Activated B cell treated with CpG ODN at 0.5 μM for 24 hours (primary cell): ENCODE measurements around the gene DTNA. TPM values are rescaled to one million over a fixed set of nuclear protein-coding genes. Genes with fewer than 3 reads are reported as not detected.

Experiments
- ATAC-seq: fragments of 200-7000 bp; cut with Tn5 transposase; one replicate; pipeline ENCODE4 v1.10.0; 2021; ENCODE audit warnings: low read depth, mild to moderate bottlenecking, moderate library complexity
- CTCF ChIA-PET: fragments of 350-600 bp; sonication (Branson Sonifier 250); formaldehyde crosslinking; loops from one replicate; lab custom pipeline; 2021; ENCODE audit warnings: antibody characterized with exemption; lab: Charles Lee
- POLR2A ChIA-PET: fragments of 350-600 bp; sonication (Branson Sonifier 250); formaldehyde crosslinking; loops from one replicate; lab custom pipeline; 2021; ENCODE audit warnings: antibody characterized with exemption; lab: Charles Lee
- DNase-seq: peaks from one replicate; pipeline ENCODE4 v3.0.0; 2022
- H3K27ac Mint-ChIP-seq: one replicate; pipeline ENCODE4 v1.8.0; 2020; ENCODE audit warnings: mixed read lengths
- H3K27me3 Mint-ChIP-seq: one replicate; pipeline ENCODE4 v1.8.0; 2021; ENCODE audit warnings: mixed read lengths
- H3K36me3 Mint-ChIP-seq: one replicate; pipeline ENCODE4 v1.8.0; 2021; ENCODE audit warnings: low read depth, mixed read lengths
- H3K4me1 Mint-ChIP-seq: one replicate; pipeline ENCODE4 v1.8.0; 2021; ENCODE audit warnings: mixed read lengths
- H3K4me3 Mint-ChIP-seq: one replicate; pipeline ENCODE4 v1.8.0; 2020; ENCODE audit warnings: mild to moderate bottlenecking, mixed read lengths
- H3K9me3 Mint-ChIP-seq: one replicate; pipeline ENCODE4 v1.8.0; 2020; ENCODE audit warnings: mixed read lengths
- CTCF ChIP-seq: fragments of 200-600 bp; IDR thresholded peaks from one replicate; pipeline ENCODE4 v1.8.0; 2022; ENCODE audit warnings: antibody characterized with exemption, mild to moderate bottlenecking
- intact Hi-C: fragments of 100-400 bp; cut with micrococcal nuclease; formaldehyde crosslinking; loops from one replicate; pipeline ENCODE4 v1.15.1; 2024
- total RNA-seq: library from RNA; stranded (reverse); gene quantifications from 2 replicates; pipeline ENCODE4 v1.2.3, GENCODE V29; 2022

Gene DTNA
- total RNA-seq, 1 donor from 2014 or later = not detected

GRCh38 chr18:34841891-34842290 is 131.8 kb downstream of the DTNA start:
- H3K4me3 Mint-ChIP-seq = no peak overlapping the region
- CTCF ChIA-PET = no interaction called here
- intact Hi-C loops = no loop called here
- DNase-seq (no peak), ATAC-seq (no peak)
- POLR2A ChIA-PET = no interaction called here
- no peaks in the 10 kb centered on the region for H3K9me3 Mint-ChIP-seq
- no peaks in the 10 kb centered on the region for H3K36me3 Mint-ChIP-seq
- no peaks in the 10 kb centered on the region for H3K4me1 Mint-ChIP-seq
- no peak overlapping the region for H3K27ac Mint-ChIP-seq
- TF ChIP-seq CTCF = no peak
- H3K27me3 Mint-ChIP-seq = peaks cover 10% of the 10 kb centered on the region

DNA sequence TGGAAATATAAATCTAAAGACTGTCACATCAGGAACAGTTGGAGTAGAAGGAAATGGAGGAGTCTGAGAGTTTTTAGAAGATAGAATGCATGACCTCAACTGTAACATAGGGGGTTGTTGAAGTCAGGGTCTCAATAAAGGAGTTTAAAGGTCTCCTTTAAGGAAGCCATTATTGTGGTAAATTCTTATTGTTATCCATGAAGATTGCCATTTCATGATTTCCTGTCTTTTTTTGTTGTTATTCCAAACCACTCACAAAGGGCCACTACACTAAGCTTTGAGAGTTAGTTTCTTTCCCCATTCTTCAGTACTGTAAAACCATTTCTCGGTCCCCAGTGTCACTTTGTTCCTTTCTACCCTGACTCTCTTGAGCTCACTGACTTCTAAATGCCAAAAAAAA is 134.0 kb downstream of the DTNA start:
- ATAC-seq = no peak
- POLR2A ChIA-PET = no interaction called here

DNA sequence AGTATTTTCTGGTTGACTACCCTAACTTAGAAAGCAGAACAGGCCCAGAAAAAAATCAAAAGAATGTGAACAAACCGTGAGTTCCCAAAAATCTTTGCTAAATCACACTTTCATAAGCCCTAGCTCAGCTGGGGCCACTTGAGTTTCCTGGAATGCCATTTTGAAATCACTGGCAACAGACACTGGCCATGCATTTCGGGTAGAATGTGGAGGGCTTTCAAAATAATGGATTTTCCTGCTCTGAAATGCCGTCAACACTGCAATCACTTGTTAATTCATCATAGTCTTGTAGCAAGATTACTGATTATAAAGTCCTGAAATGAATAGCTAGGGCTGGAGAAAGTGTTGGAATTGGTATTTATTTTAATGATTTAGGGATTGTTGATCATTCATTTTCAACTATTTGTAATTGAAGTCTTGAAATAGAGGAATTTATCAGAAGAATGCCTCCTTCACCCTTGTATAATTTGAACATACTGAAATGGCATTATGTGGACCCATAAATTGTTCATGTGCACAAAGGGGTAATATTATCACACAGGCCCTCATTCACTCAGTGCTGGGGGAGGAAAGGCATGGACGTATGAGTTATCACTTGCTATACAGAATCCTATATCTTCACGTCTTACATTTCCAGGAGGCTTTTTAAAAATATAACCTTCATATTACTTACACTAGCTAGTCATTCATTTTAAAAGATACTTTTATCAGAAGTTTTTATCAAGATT is 134.8 kb downstream of the DTNA start:
- Mint-ChIP-seq H3K4me3 (no peak overlapping the region), H3K9me3 (no peaks in the 10 kb centered on the region), H3K27me3 (peaks cover 10% of the 10 kb centered on the region), H3K27ac (no peak overlapping the region), H3K4me1 (no peaks in the 10 kb centered on the region), H3K36me3 (no peaks in the 10 kb centered on the region)
- CTCF ChIA-PET = no interaction called here
- intact Hi-C loops = no loop called here
- no peak for ATAC-seq
- TF ChIP-seq CTCF = no peak
- POLR2A ChIA-PET = no interaction called here
- no peak for DNase-seq

More for the DNA sequence above, 134.0 kb downstream of the DTNA start:
- Mint-ChIP-seq H3K4me1 (no peaks in the 10 kb centered on the region), H3K9me3 (no peaks in the 10 kb centered on the region), H3K36me3 (no peaks in the 10 kb centered on the region), H3K27me3 (peaks cover 4% of the 10 kb centered on the region), H3K4me3 (no peak overlapping the region), H3K27ac (no peak overlapping the region)
- intact Hi-C loops = no loop called here
- TF ChIP-seq CTCF = no peak
- no peak for DNase-seq
- CTCF ChIA-PET = no interaction called here

- no peaks in the 10 kb centered on the region for H3K9me3 Mint-ChIP-seq
- intact Hi-C loops = no loop called here
- no peak for ATAC-seq
- H3K27ac Mint-ChIP-seq = no peak overlapping the region
- ChIA-PET CTCF (no interaction called here), POLR2A (no interaction called here)
- H3K4me1 Mint-ChIP-seq = no peaks in the 10 kb centered on the region
- H3K27me3 Mint-ChIP-seq = peaks cover 6% of the 10 kb centered on the region
- H3K36me3 Mint-ChIP-seq = no peaks in the 10 kb centered on the region
- TF ChIP-seq CTCF = no peak
- no peak overlapping the region for H3K4me3 Mint-ChIP-seq
- no peak for DNase-seq
Measured at GRCh38 chr18:34847408-34847807, 137.3 kb downstream of the DTNA start.

DNA sequence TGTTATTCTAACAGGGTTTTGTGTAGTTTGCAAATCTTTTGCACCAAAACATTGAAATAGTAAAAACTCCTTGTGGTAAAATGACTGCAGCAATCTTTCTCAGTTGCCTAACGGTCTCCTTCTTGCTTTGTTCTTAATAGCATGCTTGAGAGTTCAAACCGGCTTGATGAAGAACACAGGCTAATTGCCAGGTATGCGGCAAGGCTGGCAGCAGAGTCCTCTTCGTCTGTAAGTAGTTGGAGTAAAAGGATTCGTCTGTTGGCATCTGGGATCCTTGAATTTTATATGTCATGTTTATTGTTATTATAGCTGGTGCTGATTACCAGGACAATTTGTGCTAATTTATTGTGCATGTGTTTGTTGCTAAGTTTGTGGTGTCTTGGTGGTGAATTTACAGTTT is 138.1 kb downstream of the DTNA start:
- ATAC-seq (no peak), DNase-seq (no peak)
- Mint-ChIP-seq H3K36me3 (no peaks in the 10 kb centered on the region), H3K4me3 (no peak overlapping the region), H3K9me3 (no peaks in the 10 kb centered on the region), H3K27me3 (peaks cover 6% of the 10 kb centered on the region), H3K27ac (no peak overlapping the region), H3K4me1 (no peaks in the 10 kb centered on the region)
- ChIA-PET CTCF (no interaction called here), POLR2A (no interaction called here)
- intact Hi-C loops = no loop called here
- TF ChIP-seq CTCF = no peak
